Gastroesophageal sphincter (tissue), 3 donors: ENCODE measurements around the gene C9orf50.

Experiments used
- CTCF ChIP-seq, 4 experiments: fragments of 200-600 bp in 2 of 4; fragments of 450-650 bp in 2 of 4; sonication (generic) in 1 of 4; IDR thresholded peaks; one replicate each; pipeline ENCODE4 v1.5.1; 2017 to 2019; ENCODE audit warnings: antibody characterized with exemption in 4 of 4, mild to moderate bottlenecking in 2 of 4, moderate library complexity in 2 of 4
- EP300 ChIP-seq: sonication (generic); formaldehyde crosslinking; IDR thresholded peaks from one replicate; pipeline ENCODE4 v1.6.1; 2017; ENCODE audit warnings: antibody characterized with exemption, mild to moderate bottlenecking
- POLR2A ChIP-seq, 2 donors: fragments of 450-650 bp; IDR thresholded peaks; one replicate each; pipeline ENCODE4 v1.6.1; 2017; ENCODE audit warnings: antibody characterized with exemption in 2 of 2, mild to moderate bottlenecking in 2 of 2, moderate library complexity in 1 of 2
- POLR2AphosphoS5 ChIP-seq: sonication (generic); formaldehyde crosslinking; IDR thresholded peaks from one replicate; pipeline ENCODE4 v1.6.1; 2017; ENCODE audit warnings: antibody characterized with exemption

DNA sequence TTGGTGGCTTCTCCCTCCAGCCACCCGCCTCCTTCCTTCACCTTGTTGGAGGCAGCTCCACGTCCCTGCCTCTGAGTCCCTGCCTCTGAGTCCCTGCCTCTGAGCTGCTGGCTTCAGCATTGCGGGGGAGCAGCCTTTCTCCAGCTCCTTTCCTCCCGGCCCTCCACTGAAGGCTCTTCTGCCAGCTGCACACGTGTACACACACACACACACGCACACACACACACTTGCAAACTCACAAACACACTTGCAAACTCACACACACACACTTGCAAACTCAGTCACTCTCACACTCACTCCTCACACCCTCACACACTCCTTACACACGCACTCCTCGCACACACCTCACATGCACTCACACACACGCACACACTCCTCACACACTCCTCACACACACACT is 45.1 kb downstream of the C9orf50 start:
- TF ChIP-seq CTCF (IDR thresholded peaks at IDR 0.05), result no peak
- TF ChIP-seq POLR2A (IDR thresholded peaks at IDR 0.05), result no peak
- no peak for TF ChIP-seq POLR2AphosphoS5
- no peak for TF ChIP-seq EP300
